HCT116 (cell line): Measurements from ENCODE around the gene XAGE3. TPM values are rescaled to one million over a fixed set of nuclear protein-coding genes. Genes with fewer than 3 reads are reported as not detected.

Source experiments
- ATAC-seq: fragments of 200-7000 bp; cut with Tn5 transposase; 2 replicates; pipeline ENCODE4 v1.9.1; 2020; ENCODE audit warnings: mild to moderate bottlenecking, moderate library complexity
- BruUV-seq: library from RNA; stranded (reverse); fragments of 400-500 nt; replicated peaks from 2 replicates; lab custom pipeline; 2021; lab: Mats Ljungman, UMichigan
- CTCF ChIA-PET: fragments of 300-600 bp; sonication (Branson Sonifier 250); formaldehyde crosslinking; loops from one replicate; lab custom pipeline; 2021; ENCODE audit warnings: antibody characterized with exemption; lab: Charles Lee
- POLR2A ChIA-PET: fragments of 300-600, 350-600 bp; sonication (Branson Sonifier 250); formaldehyde crosslinking; loops from one replicate; lab custom pipeline; 2021; ENCODE audit warnings: antibody characterized with exemption; lab: Charles Lee
- RAD21 ChIA-PET, 2 experiments: fragments of 300-600 bp; sonication (Branson Sonifier 250); formaldehyde crosslinking; loops; one replicate each; lab custom pipeline; 2023; ENCODE audit warnings: low total read pairs in 2 of 2; ENCODE audit not compliant: uncharacterized antibody in 2 of 2, unreplicated experiment in 2 of 2, low non-redundant PET in 1 of 2; lab: Charles Lee
- DNase-seq: peaks from one replicate; pipeline ENCODE4 v3.0.0-alpha.2; 2010; ENCODE audit warnings: low read depth, low spot score
- H2AFZ ChIP-seq: fragments of 200-600 bp; shearing (Covaris generic), sonication (generic); 2 replicates; pipeline ENCODE4 v1.6.1; 2017; ENCODE audit warnings: low read depth, mixed run types, mixed read lengths, antibody characterized with exemption, low read length; ENCODE audit not compliant: poor library complexity, severe bottlenecking
- H3K27ac ChIP-seq: 2 replicates; pipeline ENCODE4 v1.5.1; 2012; ENCODE audit warnings: low read depth, low read length
- H3K27me3 ChIP-seq: fragments of 200-600 bp; sonication (generic); 2 replicates; pipeline ENCODE4 v1.6.1; 2016; ENCODE audit warnings: mixed run types, low read length, mixed read lengths; ENCODE audit not compliant: insufficient read depth
- H3K36me3 ChIP-seq, 2 experiments: fragments of 200-500 bp in 1 of 2; fragments of 200-600 bp in 1 of 2; sonication (Bioruptor generic) in 1 of 2; sonication (generic) in 1 of 2; 2 replicates each; pipeline versions ENCODE4 v1.5.1 to v1.6.1; 2014 to 2016; ENCODE audit warnings: low read length in 2 of 2, inconsistent platforms in 1 of 2, mixed read lengths in 1 of 2, mixed run types in 1 of 2; ENCODE audit not compliant: insufficient read depth in 2 of 2, control insufficient read depth in 1 of 2
- H3K4me1 ChIP-seq, 2 experiments: fragments of 200-600 bp in 1 of 2; sonication (generic) in 1 of 2; 2 replicates each; pipeline versions ENCODE4 v1.5.1 to v1.6.1; 2012 to 2017; ENCODE audit warnings: low read length in 2 of 2, inconsistent platforms in 1 of 2, mild to moderate bottlenecking in 1 of 2, mixed read lengths in 1 of 2, mixed run types in 1 of 2, moderate library complexity in 1 of 2; ENCODE audit not compliant: insufficient read depth in 2 of 2, control insufficient read depth in 1 of 2
- H3K4me2 ChIP-seq: fragments of 200-600 bp; sonication (generic); 2 replicates; pipeline ENCODE4 v1.6.1; 2017; ENCODE audit warnings: mixed run types, low read length, mixed read lengths
- H3K4me3 ChIP-seq, 2 experiments: fragments of 200-600 bp in 1 of 2; sonication (generic) in 1 of 2; replicated peaks in 1 of 2; 2 replicates each; pipeline ENCODE4 v1.5.1; 2011 to 2016; ENCODE audit warnings: low read length in 2 of 2, control low read depth in 1 of 2, low read depth in 1 of 2, mild to moderate bottlenecking in 1 of 2, mixed read lengths in 1 of 2, mixed run types in 1 of 2
- H3K79me2 ChIP-seq: fragments of 200-600 bp; sonication (generic); 2 replicates; pipeline ENCODE4 v1.6.1; 2017; ENCODE audit warnings: mild to moderate bottlenecking, mixed run types, low read length, moderate library complexity, mixed read lengths; ENCODE audit not compliant: insufficient read depth
- H3K9ac ChIP-seq: fragments of 200-600 bp; sonication (generic); 2 replicates; pipeline ENCODE4 v1.6.1; 2016; ENCODE audit warnings: low read length, mixed read lengths
- H3K9me2 ChIP-seq: fragments of 200-600 bp; sonication (generic), shearing (Covaris generic); 2 replicates; pipeline ENCODE4 v1.6.1; 2017; ENCODE audit warnings: mixed run types, mild to moderate bottlenecking, moderate library complexity; ENCODE audit not compliant: insufficient read depth
- H3K9me3 ChIP-seq, 2 experiments: fragments of 200-500 bp in 1 of 2; fragments of 200-600 bp in 1 of 2; sonication (Bioruptor generic) in 1 of 2; sonication (generic) in 1 of 2; 2 replicates each; pipeline ENCODE4 v1.6.1; 2014 to 2017; ENCODE audit warnings: low read length in 2 of 2, mixed read lengths in 2 of 2, inconsistent platforms in 1 of 2, low read depth in 1 of 2, mild to moderate bottlenecking in 1 of 2, mixed run types in 1 of 2, moderate library complexity in 1 of 2; ENCODE audit not compliant: control insufficient read depth in 1 of 2, insufficient read depth in 1 of 2
- H4K20me1 ChIP-seq: fragments of 200-600 bp; sonication (generic), shearing (Covaris generic); 2 replicates; pipeline ENCODE4 v1.6.1; 2017; ENCODE audit warnings: mixed run types, mild to moderate bottlenecking, moderate library complexity; ENCODE audit not compliant: insufficient read depth
- CEBPB ChIP-seq: IDR thresholded peaks from 2 replicates; pipeline ENCODE4 v1.6.1; 2012; ENCODE audit warnings: low read depth
- ELF1 ChIP-seq: IDR thresholded peaks from 2 replicates; pipeline ENCODE4 v1.6.1; 2012; ENCODE audit warnings: low read depth, borderline replicate concordance
- FOSL1 ChIP-seq: IDR thresholded peaks from 2 replicates; pipeline ENCODE4 v1.6.1; 2012; ENCODE audit warnings: low read depth
- MAX ChIP-seq: IDR thresholded peaks from 2 replicates; pipeline ENCODE4 v1.6.1; 2012
- POLR2AphosphoS5 ChIP-seq: IDR thresholded peaks from 2 replicates; pipeline ENCODE4 v1.6.1; 2011; ENCODE audit warnings: mild to moderate bottlenecking, low read depth, low read length, moderate library complexity
- SIN3A ChIP-seq: IDR thresholded peaks from 2 replicates; pipeline ENCODE4 v1.6.1; 2012; ENCODE audit warnings: low read depth
- SP1 ChIP-seq: IDR thresholded peaks from 2 replicates; pipeline ENCODE4 v1.6.1; 2012; ENCODE audit warnings: low read depth
- TCF7L2 ChIP-seq: IDR thresholded peaks from 2 replicates; pipeline ENCODE4 v1.7.0; 2011; ENCODE audit warnings: borderline replicate concordance, inconsistent platforms; ENCODE audit not compliant: insufficient read depth, insufficient read length; ENCODE audit errors: extremely low read depth
- ZBTB33 ChIP-seq: IDR thresholded peaks from 2 replicates; pipeline ENCODE4 v1.6.1; 2011; ENCODE audit warnings: mild to moderate bottlenecking, low read length, moderate library complexity; ENCODE audit not compliant: insufficient replicate concordance; ENCODE audit errors: extremely low read depth
- ZNF274 ChIP-seq: fragments of 200-500 bp; sonication (Bioruptor generic); IDR thresholded peaks from 2 replicates; pipeline ENCODE4 v1.6.1; 2014; ENCODE audit warnings: mild to moderate bottlenecking, low read depth, low read length, inconsistent platforms
- intact Hi-C: fragments of 100-400 bp; cut with micrococcal nuclease; formaldehyde crosslinking; loops from 2 replicates; pipeline ENCODE4 v1.10.0; 2022
- total RNA-seq: library from RNA; stranded (reverse); gene quantifications from one replicate; pipeline ENCODE4 v1.2.1, GENCODE V29; 2021; ENCODE audit not compliant: unreplicated experiment

The XAGE3 gene
- total RNA-seq, 1 experiment from 2014 or later: not detected

DNA sequence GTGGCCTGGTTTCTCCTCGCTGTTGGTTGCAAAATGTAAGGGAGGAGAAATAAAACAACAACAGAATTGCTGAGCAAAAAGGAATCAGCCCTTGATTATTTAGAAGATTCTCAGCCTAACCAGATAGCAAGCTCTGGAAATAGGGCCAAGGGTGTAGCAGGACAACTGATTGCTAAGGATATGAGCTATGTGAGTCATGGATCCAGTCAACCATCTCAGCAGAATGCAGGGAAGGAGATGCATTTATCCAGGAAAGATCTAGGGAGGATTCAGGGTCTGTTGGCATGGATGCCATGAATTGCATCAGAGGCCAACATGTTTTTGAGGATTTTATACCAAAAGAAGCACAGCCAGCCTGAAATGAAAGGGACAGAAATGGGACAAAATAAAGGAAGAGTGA, 2.2 kb upstream of the XAGE3 start:
- TF ChIP-seq CEBPB: no peak
- TF ChIP-seq SIN3A: no peak
- TF ChIP-seq MAX: no peak
- no peak for TF ChIP-seq FOSL1
- TF ChIP-seq SP1: no peak
- TF ChIP-seq ZNF274: no peak
- TF ChIP-seq TCF7L2: no peak
- TF ChIP-seq ELF1: no peak
- TF ChIP-seq POLR2AphosphoS5: no peak
- TF ChIP-seq ZBTB33: no peak
- ATAC-seq (no peak), DNase-seq (no peak)
- Histone ChIP-seq H3K9ac (no peak overlapping the region), H4K20me1 (no peaks in the 10 kb centered on the region), H3K4me3 (no peak overlapping the region), H3K4me2 (no peak overlapping the region), H3K27me3 (peaks cover 15% of the 10 kb centered on the region; the same call in 1 of the 2 replicates), H3K9me2 (no peaks in the 10 kb centered on the region), H3K79me2 (no peaks in the 10 kb centered on the region), H3K36me3 (no peaks in the 10 kb centered on the region), H3K27ac (no peak overlapping the region), H3K9me3 (no peaks in the 10 kb centered on the region), H2AFZ (no peak overlapping the region), H3K4me1 (no peaks in the 10 kb centered on the region)
- intact Hi-C loops: no loop called here
- CTCF ChIA-PET: no interaction called here
- POLR2A ChIA-PET: no interaction called here
- RAD21 ChIA-PET: no interaction called here
- no TSS peak for BruUV-seq
